ENCODE results near the gene MAMDC4.

GRCh38 chr9:136885950-136886578 is 33.9 kb downstream of the MAMDC4 start, which contains the start of gene TRAF2:
- TF ChIP-seq BHLHE40 (IDR thresholded peaks at IDR 0.05; ENCODE audit: borderline replicate concordance): no peak
- no peak for TF ChIP-seq SP1 (IDR thresholded peaks at IDR 0.05)
- TF ChIP-seq SUZ12 (IDR thresholded peaks at IDR 0.05): no peak
- no peak for TF ChIP-seq FOXK2 (IDR thresholded peaks at IDR 0.05)
- TF ChIP-seq L3MBTL2 (conservative IDR thresholded peaks at IDR 0.05): peak; percentile 70
- TF ChIP-seq NFRKB (IDR thresholded peaks at IDR 0.05): no peak
- TF ChIP-seq LEF1 (IDR thresholded peaks at IDR 0.05; ENCODE audit: borderline replicate concordance): no peak
